ENCODE results near the gene COL9A2.
A peak's percentile ranks its signal among the peaks of the same experiment; 100 is the strongest.

Gene COL9A2

GRCh38 chr1:40301541-40302299, 15.4 kb downstream of the COL9A2 start:
- DNase-seq = no peak

GRCh38 chr1:40301066-40301465, 16.0 kb downstream of the COL9A2 start:
- DNase-seq = no peak

GRCh38 chr1:40300651-40301050, 16.4 kb downstream of the COL9A2 start:
- DNase-seq = no peak

- no peak for DNase-seq
Observed at GRCh38 chr1:40300249-40300567, 16.9 kb downstream of the COL9A2 start.

- DNase-seq = peak; percentile 59
Observed at GRCh38 chr1:40299366-40300248, 17.5 kb downstream of the COL9A2 start.

GRCh38 chr1:40291293-40291692, 25.8 kb downstream of the COL9A2 start:
- no peak for DNase-seq

GRCh38 chr1:40281853-40282252, 35.2 kb downstream of the COL9A2 start:
- DNase-seq = no peak

- no peak for DNase-seq
Observed at GRCh38 chr1:40276122-40276521, 41.0 kb downstream of the COL9A2 start.

GRCh38 chr1:40274331-40274730, 42.8 kb downstream of the COL9A2 start:
- DNase-seq = no peak

GRCh38 chr1:40273547-40274166, 43.4 kb downstream of the COL9A2 start:
- DNase-seq = no peak

GRCh38 chr1:40272653-40273213, 44.4 kb downstream of the COL9A2 start:
- DNase-seq = no peak

GRCh38 chr1:40270152-40270834, 46.8 kb downstream of the COL9A2 start:
- peak; percentile 17 for DNase-seq

GRCh38 chr1:40268211-40268610, 48.9 kb downstream of the COL9A2 start:
- DNase-seq = no peak

GRCh38 chr1:40267767-40268187, 49.3 kb downstream of the COL9A2 start:
- peak; percentile 95 for DNase-seq

- no peak for DNase-seq
Observed at GRCh38 chr1:40266786-40267535, 50.1 kb downstream of the COL9A2 start.

GRCh38 chr1:40265919-40266318, 51.2 kb downstream of the COL9A2 start:
- no peak for DNase-seq

- no peak for DNase-seq
Observed at GRCh38 chr1:40265298-40265697, 51.8 kb downstream of the COL9A2 start.

GRCh38 chr1:40264354-40264781, 52.7 kb downstream of the COL9A2 start:
- DNase-seq = no peak

GRCh38 chr1:40258445-40258769, 58.7 kb downstream of the COL9A2 start:
- DNase-seq = peak; percentile 6

GRCh38 chr1:40257688-40258444, 59.2 kb downstream of the COL9A2 start, which contains the start of gene ZMPSTE24:
TSS of gene ZMPSTE24 (plus strand) at chr1:40258236. CDS start at chr1:40258272, 36 bp downstream.
- peak; percentile 98 for DNase-seq

GRCh38 chr1:40257313-40257687, 59.8 kb downstream of the COL9A2 start:
- no peak for DNase-seq
